Measurements from ENCODE around the gene GRAMD2A.

DNA sequence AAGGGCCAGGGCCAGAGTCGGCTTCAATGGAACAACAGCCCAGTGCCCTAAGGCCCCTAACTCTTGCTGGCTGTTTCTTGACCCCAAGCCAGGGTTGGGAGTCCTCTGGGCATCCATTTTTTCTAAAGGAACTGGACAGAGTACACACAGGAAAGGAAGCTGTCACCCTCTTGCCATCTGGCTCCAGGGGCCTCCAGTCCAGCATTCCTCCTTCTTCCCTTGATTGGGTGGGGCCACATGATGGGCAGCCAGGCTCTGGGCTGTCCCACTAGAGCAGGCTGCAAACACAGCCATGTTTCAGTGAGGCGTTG is 1.6 kb upstream of the GRAMD2A start:
- TF ChIP-seq CTCF (IDR thresholded peaks at IDR 0.05) (no peak), POLR2A (IDR thresholded peaks at IDR 0.05) (no peak)

All from uterus (tissue), 2 donors.